Activated CD4-positive, alpha-beta memory T cell treated with anti-CD3 and anti-CD28 coated beads, Interleukin-2, amount 10 ng/mL, durations not matched to agents 7 days and 5 days (primary cell): ENCODE data around the gene NRP1. TPM values are rescaled to one million over a fixed set of nuclear protein-coding genes. Genes with fewer than 3 reads are reported as not detected.
"Not testable (repeated sequence)": the region's sequence is repeated elsewhere in the genome, so short reads cannot be mapped to it uniquely, and the experiment has no call there.

Source experiments
- CTCF ChIA-PET: fragments of 350-600 bp; sonication (Branson Sonifier 250); formaldehyde crosslinking; loops from one replicate; lab custom pipeline; 2021; ENCODE audit warnings: antibody characterized with exemption, inconsistent platforms; lab: Charles Lee
- POLR2A ChIA-PET: fragments of 350-600 bp; sonication (Branson Sonifier 250); formaldehyde crosslinking; loops from one replicate; lab custom pipeline; 2021; ENCODE audit warnings: antibody characterized with exemption; lab: Charles Lee
- DNase-seq: peaks from one replicate; pipeline ENCODE4 v3.0.0-alpha.2; 2020
- H3K27ac Mint-ChIP-seq: one replicate; pipeline ENCODE4 v1.8.0; 2021; ENCODE audit warnings: mild to moderate bottlenecking, mixed read lengths
- H3K27me3 Mint-ChIP-seq: one replicate; pipeline ENCODE4 v1.8.0; 2021; ENCODE audit warnings: mixed read lengths
- H3K36me3 Mint-ChIP-seq: one replicate; pipeline ENCODE4 v1.8.0; 2021; ENCODE audit warnings: low read depth, mixed read lengths
- H3K4me1 Mint-ChIP-seq: one replicate; pipeline ENCODE4 v1.8.0; 2021; ENCODE audit warnings: mixed read lengths
- H3K4me3 Mint-ChIP-seq: one replicate; pipeline ENCODE4 v1.8.0; 2021; ENCODE audit warnings: mild to moderate bottlenecking, mixed read lengths
- H3K9me3 Mint-ChIP-seq: one replicate; pipeline ENCODE4 v1.8.0; 2021; ENCODE audit warnings: mixed read lengths
- total RNA-seq, 2 experiments: library from RNA; stranded (reverse); gene quantifications; one replicate each; pipeline ENCODE4 v1.2.3, GENCODE V29; 2021

The NRP1 gene
- total RNA-seq, 2 experiments from 2014 or later = 2.0 to 2.6 TPM

GRCh38 chr10:33306701-33307519, 27.6 kb downstream of the NRP1 start:
- Mint-ChIP-seq H3K4me3 (no peak overlapping the region), H3K4me1 (peaks cover 6% of the 10 kb centered on the region), H3K27ac (no peak overlapping the region), H3K36me3 (no peaks in the 10 kb centered on the region), H3K9me3 (no peaks in the 10 kb centered on the region), H3K27me3 (peaks cover 2% of the 10 kb centered on the region)
- CTCF ChIA-PET = interaction anchor here (1.5 kb wide), 1 partner anchor 10 kb away, joined by 3 read pairs; no protein-coding TSS in a partner anchor
- DNase-seq = no peak
- POLR2A ChIA-PET = interaction anchor here (0.6 kb wide), 1 partner anchor 350 kb away, joined by 3 read pairs; no protein-coding TSS in a partner anchor

- POLR2A ChIA-PET = interaction anchor here (0.6 kb wide), 1 partner anchor 349 kb away, joined by 3 read pairs; no protein-coding TSS in a partner anchor
- Mint-ChIP-seq H3K27me3 (peaks cover 2% of the 10 kb centered on the region), H3K4me3 (no peak overlapping the region), H3K36me3 (no peaks in the 10 kb centered on the region), H3K27ac (no peak overlapping the region), H3K4me1 (peaks cover 6% of the 10 kb centered on the region), H3K9me3 (no peaks in the 10 kb centered on the region)
- CTCF ChIA-PET = interaction anchor here (1.5 kb wide), 1 partner anchor 9 kb away, joined by 3 read pairs; no protein-coding TSS in a partner anchor
- no peak for DNase-seq
These were observed 28.3 kb downstream of the NRP1 start for GRCh38 chr10:33306126-33306525.

GRCh38 chr10:33304423-33305225, 29.8 kb downstream of the NRP1 start:
- CTCF ChIA-PET = no interaction called here
- POLR2A ChIA-PET = no interaction called here
- H3K9me3 Mint-ChIP-seq = no peaks in the 10 kb centered on the region
- no peak for DNase-seq
- no peak overlapping the region for H3K27ac Mint-ChIP-seq
- H3K4me3 Mint-ChIP-seq = no peak overlapping the region
- peaks cover 6% of the 10 kb centered on the region for H3K4me1 Mint-ChIP-seq
- H3K27me3 Mint-ChIP-seq = peaks cover 7% of the 10 kb centered on the region
- no peaks in the 10 kb centered on the region for H3K36me3 Mint-ChIP-seq

- no peaks in the 10 kb centered on the region for H3K9me3 Mint-ChIP-seq
- ChIA-PET POLR2A (no interaction called here), CTCF (no interaction called here)
- H3K27me3 Mint-ChIP-seq = peaks cover 7% of the 10 kb centered on the region
- H3K4me3 Mint-ChIP-seq = no peak overlapping the region
- no peaks in the 10 kb centered on the region for H3K36me3 Mint-ChIP-seq
- no peak for DNase-seq
- no peak overlapping the region for H3K27ac Mint-ChIP-seq
- H3K4me1 Mint-ChIP-seq = peaks cover 1% of the 10 kb centered on the region
These were observed 30.5 kb downstream of the NRP1 start for GRCh38 chr10:33303988-33304387.

- POLR2A ChIA-PET = no interaction called here
- no peaks in the 10 kb centered on the region for H3K9me3 Mint-ChIP-seq
These were observed 32.1 kb downstream of the NRP1 start for GRCh38 chr10:33302208-33302829.

GRCh38 chr10:33301097-33301789, 33.2 kb downstream of the NRP1 start:
- no peak overlapping the region for H3K27ac Mint-ChIP-seq
- H3K36me3 Mint-ChIP-seq = no peaks in the 10 kb centered on the region

More at GRCh38 chr10:33302208-33302829, 32.1 kb downstream of the NRP1 start:
- Mint-ChIP-seq H3K36me3 (no peaks in the 10 kb centered on the region), H3K4me3 (no peak overlapping the region), H3K27me3 (peaks cover 7% of the 10 kb centered on the region), H3K4me1 (peaks cover 1% of the 10 kb centered on the region), H3K27ac (no peak overlapping the region)
- CTCF ChIA-PET = interaction anchor here (0.8 kb wide), 1 partner anchor 10 kb away, joined by 3 read pairs; no protein-coding TSS in a partner anchor
- DNase-seq = no peak

GRCh38 chr10:33300544-33300943, 33.9 kb downstream of the NRP1 start:
- H3K9me3 Mint-ChIP-seq, CTCF ChIA-PET, H3K27me3 Mint-ChIP-seq, POLR2A ChIA-PET, H3K27ac Mint-ChIP-seq, H3K4me1 Mint-ChIP-seq, DNase-seq, H3K4me3 Mint-ChIP-seq, H3K36me3 Mint-ChIP-seq: not testable (repeated sequence)

More at GRCh38 chr10:33301097-33301789, 33.2 kb downstream of the NRP1 start:
- Mint-ChIP-seq H3K27me3 (peaks cover 7% of the 10 kb centered on the region), H3K4me1 (peaks cover 1% of the 10 kb centered on the region), H3K9me3 (no peaks in the 10 kb centered on the region), H3K4me3 (no peak overlapping the region)
- POLR2A ChIA-PET = no interaction called here
- DNase-seq = no peak
- CTCF ChIA-PET = no interaction called here

- H3K4me3 Mint-ChIP-seq = no peak overlapping the region
- peaks cover 1% of the 10 kb centered on the region for H3K4me1 Mint-ChIP-seq
- H3K9me3 Mint-ChIP-seq = no peaks in the 10 kb centered on the region
- DNase-seq = no peak
- no peaks in the 10 kb centered on the region for H3K36me3 Mint-ChIP-seq
- H3K27me3 Mint-ChIP-seq = peaks cover 7% of the 10 kb centered on the region
- ChIA-PET POLR2A (no interaction called here), CTCF (no interaction called here)
- no peak overlapping the region for H3K27ac Mint-ChIP-seq
These were observed 35.6 kb downstream of the NRP1 start for GRCh38 chr10:33298893-33299292.

GRCh38 chr10:33298110-33298509, 36.4 kb downstream of the NRP1 start:
- Mint-ChIP-seq H3K4me1 (peaks cover 1% of the 10 kb centered on the region), H3K27me3 (peaks cover 7% of the 10 kb centered on the region), H3K36me3 (no peaks in the 10 kb centered on the region), H3K4me3 (no peak overlapping the region), H3K27ac (no peak overlapping the region), H3K9me3 (no peaks in the 10 kb centered on the region)
- CTCF ChIA-PET = no interaction called here
- DNase-seq = no peak
- POLR2A ChIA-PET = no interaction called here

- Mint-ChIP-seq H3K27ac (no peak overlapping the region), H3K27me3 (peaks cover 2% of the 10 kb centered on the region), H3K36me3 (no peaks in the 10 kb centered on the region), H3K9me3 (no peaks in the 10 kb centered on the region), H3K4me1 (no peaks in the 10 kb centered on the region), H3K4me3 (no peak overlapping the region)
- ChIA-PET POLR2A (no interaction called here), CTCF (no interaction called here)
- DNase-seq = no peak
These were observed 38.6 kb downstream of the NRP1 start for GRCh38 chr10:33295851-33296250.

- ChIA-PET POLR2A (no interaction called here), CTCF (no interaction called here)
- Mint-ChIP-seq H3K4me3 (no peak overlapping the region), H3K27ac (no peak overlapping the region), H3K4me1 (no peaks in the 10 kb centered on the region), H3K9me3 (no peaks in the 10 kb centered on the region), H3K36me3 (no peaks in the 10 kb centered on the region), H3K27me3 (no peaks in the 10 kb centered on the region)
- DNase-seq = no peak
These were observed 40.8 kb downstream of the NRP1 start for GRCh38 chr10:33293531-33294170.

GRCh38 chr10:33293076-33293475, 41.4 kb downstream of the NRP1 start:
- ChIA-PET CTCF (no interaction called here), POLR2A (no interaction called here)
- no peaks in the 10 kb centered on the region for H3K9me3 Mint-ChIP-seq
- H3K27me3 Mint-ChIP-seq = no peaks in the 10 kb centered on the region
- H3K27ac Mint-ChIP-seq = no peak overlapping the region
- H3K36me3 Mint-ChIP-seq = no peaks in the 10 kb centered on the region
- DNase-seq = no peak
- H3K4me1 Mint-ChIP-seq = no peaks in the 10 kb centered on the region
- H3K4me3 Mint-ChIP-seq = no peak overlapping the region
